GM12801 (cell line): ENCODE data around the gene ASS1.

Source experiments
- CTCF ChIP-seq: IDR thresholded peaks from one replicate; pipeline ENCODE4 v1.5.1; 2011; ENCODE audit warnings: control low read depth; ENCODE audit not compliant: insufficient read length; ENCODE audit errors: extremely low read depth

The ASS1 gene

GRCh38 chr9:130427326-130427725 lies 17.4 kb upstream of the ASS1 start:
- TF ChIP-seq CTCF, result no peak

DNA sequence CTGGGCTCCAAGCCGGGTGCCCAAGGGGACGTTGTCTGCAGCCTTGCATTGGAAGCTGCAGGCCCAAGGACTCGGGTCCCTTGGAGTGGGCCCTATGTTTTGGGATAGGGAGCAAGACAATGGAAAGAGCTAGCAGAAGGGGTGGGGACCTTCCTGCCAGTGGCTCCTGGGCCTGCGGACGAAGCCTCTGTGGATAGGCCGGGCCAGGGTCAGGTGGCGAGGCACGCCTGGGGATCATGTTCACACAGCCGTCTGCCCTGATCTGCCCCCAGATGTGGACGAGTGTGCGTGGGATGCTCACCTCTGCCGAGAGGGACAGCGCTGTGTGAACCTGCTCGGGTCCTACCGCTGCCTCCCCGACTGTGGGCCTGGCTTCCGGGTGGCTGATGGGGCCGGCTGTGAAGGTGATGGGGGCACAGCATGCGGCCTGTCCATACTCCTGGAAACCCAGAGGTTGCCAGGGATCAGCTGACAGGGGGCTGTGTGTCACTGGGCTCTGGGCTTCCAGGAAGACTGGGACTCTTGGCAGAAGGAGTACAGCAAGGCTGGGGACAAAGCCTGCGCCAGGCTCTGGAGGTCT lies 16.6 kb upstream of the ASS1 start:
- TF ChIP-seq CTCF, result no peak

GRCh38 chr9:130429381-130429780 lies 15.4 kb upstream of the ASS1 start:
- no peak for TF ChIP-seq CTCF

DNA sequence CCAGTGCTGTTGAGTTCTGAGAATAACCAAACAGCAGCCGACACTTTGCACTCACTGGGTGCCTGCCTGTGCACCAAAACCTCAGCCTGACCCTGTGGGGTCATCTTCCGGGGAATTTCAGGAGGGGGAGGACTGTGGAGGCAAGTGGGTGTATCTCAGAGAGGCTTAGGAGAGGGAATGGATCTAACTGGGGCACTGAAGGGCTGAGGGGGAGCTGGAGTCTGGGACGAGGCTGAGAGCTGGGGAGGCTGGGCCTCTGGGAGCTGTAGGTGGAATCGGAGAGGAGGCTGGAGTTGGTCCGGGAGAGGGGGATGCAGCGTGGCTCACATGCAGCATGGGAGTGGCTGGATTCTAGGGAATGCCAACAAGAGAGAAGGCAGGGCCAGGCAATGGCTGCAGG lies 14.9 kb upstream of the ASS1 start:
- no peak for TF ChIP-seq CTCF

- no peak for TF ChIP-seq CTCF
Measured at GRCh38 chr9:130430232-130430631, 14.5 kb upstream of the ASS1 start.

- TF ChIP-seq CTCF, result no peak
Measured at GRCh38 chr9:130430734-130431535, 13.8 kb upstream of the ASS1 start.

DNA sequence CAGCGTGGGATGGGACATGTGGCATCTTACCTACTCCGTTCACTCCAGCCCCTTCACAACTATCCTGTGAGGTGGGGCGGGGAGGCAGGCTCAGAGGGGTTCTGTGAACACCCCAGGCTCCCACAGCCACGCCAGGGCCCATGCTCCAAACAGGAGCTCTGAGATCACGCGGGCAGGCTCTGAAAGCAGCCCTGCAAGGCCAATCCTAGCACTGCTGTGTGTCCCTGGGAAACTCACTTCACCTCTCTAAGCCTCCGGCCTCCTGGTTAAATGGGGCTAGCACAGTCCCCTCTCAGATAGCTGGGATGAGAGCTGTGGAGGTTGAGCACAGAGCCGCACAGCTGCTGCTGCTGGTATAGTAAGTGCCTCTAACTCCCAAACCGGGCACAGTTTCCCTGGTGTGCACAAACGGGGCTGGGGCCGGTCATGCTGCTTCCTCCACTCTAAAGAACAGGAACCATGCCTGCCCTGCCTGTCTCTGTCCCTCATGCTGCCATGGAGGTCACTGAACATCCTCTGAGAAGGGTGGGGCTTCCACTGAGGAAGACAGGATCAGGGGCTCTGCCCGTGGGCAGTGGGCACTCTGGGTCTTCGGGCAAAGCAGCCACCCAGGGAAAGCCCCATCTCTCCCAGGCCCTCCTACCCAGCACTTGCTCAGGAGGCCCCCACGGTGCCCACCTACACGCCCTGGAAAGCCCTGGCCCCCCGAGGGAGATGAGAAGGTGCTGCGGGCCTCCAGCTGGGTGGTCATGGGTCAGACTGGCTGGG lies 13.0 kb upstream of the ASS1 start:
- no peak for TF ChIP-seq CTCF
